Measurements from ENCODE around the gene CNOT6L.

DNA sequence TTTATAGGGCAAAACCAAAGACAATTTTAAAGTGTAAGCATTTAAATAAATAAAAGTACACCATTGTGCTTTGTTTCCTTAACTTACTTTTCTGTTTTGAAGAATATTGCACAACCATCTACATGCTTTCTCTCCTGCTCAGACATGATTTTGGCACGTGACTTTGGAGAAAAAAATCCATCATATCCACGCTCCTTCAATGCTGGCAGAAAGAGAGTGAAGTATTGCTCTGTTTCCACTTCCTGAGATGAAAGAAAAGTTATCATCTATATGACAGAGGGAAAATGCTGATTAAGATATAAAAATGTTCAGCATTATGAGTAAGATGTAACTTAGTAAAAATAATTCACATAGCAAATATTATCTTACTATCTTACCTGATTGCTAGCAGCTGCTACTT lies 77.1 kb downstream of the CNOT6L start:
- no peak for TF ChIP-seq FOXM1 (IDR thresholded peaks at IDR 0.05; ENCODE audit: borderline replicate concordance)
- no peak for TF ChIP-seq SUZ12 (IDR thresholded peaks at IDR 0.05)
